Brain pericyte (primary cell): ENCODE results near the gene PTBP1.
A peak's percentile ranks its signal among the peaks of the same experiment; 100 is the strongest.

ENCODE experiments used
- DNase-seq: peaks from one replicate; pipeline ENCODE4 v3.0.0-alpha.2; 2012; ENCODE audit warnings: low read depth, low spot score

Gene PTBP1

GRCh38 chr19:796692-797527 is at the start of gene PTBP1:
PTBP1 (plus strand) TSS chr19:797452; CDS start chr19:797498, 46 bp downstream.
- peak; percentile 100 for DNase-seq

- DNase-seq: no peak
Measured at GRCh38 chr19:748274-748598, 49.0 kb upstream of the PTBP1 start.

GRCh38 chr19:749811-750210 is 47.4 kb upstream of the PTBP1 start:
- no peak for DNase-seq

GRCh38 chr19:750640-751423 is 46.4 kb upstream of the PTBP1 start, which contains the start of gene MISP:
MISP (plus strand) TSS chr19:751112; CDS start chr19:756947, 5,835 bp downstream.
- no peak for DNase-seq

GRCh38 chr19:751501-752341 is 45.5 kb upstream of the PTBP1 start:
- no peak for DNase-seq

GRCh38 chr19:752652-753517 is 44.4 kb upstream of the PTBP1 start:
- peak; percentile 95 for DNase-seq

- no peak for DNase-seq
Measured at GRCh38 chr19:754530-754929, 42.7 kb upstream of the PTBP1 start.

GRCh38 chr19:755063-755462 is 42.2 kb upstream of the PTBP1 start:
- no peak for DNase-seq

GRCh38 chr19:756236-756635 is 41.0 kb upstream of the PTBP1 start:
- no peak for DNase-seq

- no peak for DNase-seq
Measured at GRCh38 chr19:756821-757688, 40.2 kb upstream of the PTBP1 start.

- no peak for DNase-seq
Measured at GRCh38 chr19:757811-758668, 39.2 kb upstream of the PTBP1 start.

GRCh38 chr19:763181-763580 is 34.1 kb upstream of the PTBP1 start:
- no peak for DNase-seq

- no peak for DNase-seq
Measured at GRCh38 chr19:763869-764268, 33.4 kb upstream of the PTBP1 start.

- no peak for DNase-seq
Measured at GRCh38 chr19:764301-764700, 33.0 kb upstream of the PTBP1 start.

- no peak for DNase-seq
Measured at GRCh38 chr19:765179-765738, 32.0 kb upstream of the PTBP1 start.

GRCh38 chr19:768424-768823 is 28.8 kb upstream of the PTBP1 start:
- peak; percentile 43 for DNase-seq

- no peak for DNase-seq
Measured at GRCh38 chr19:769616-770015, 27.6 kb upstream of the PTBP1 start.

GRCh38 chr19:771332-771785 is 25.9 kb upstream of the PTBP1 start:
- no peak for DNase-seq

GRCh38 chr19:772063-772462 is 25.2 kb upstream of the PTBP1 start:
- DNase-seq: no peak
